Stomach (tissue), 4 donors: Measurements from ENCODE around the gene FAM83F.

ENCODE experiments used
- CTCF ChIP-seq, 7 experiments: fragments of 450-650 bp in 4 of 7; fragments of 200-600 bp in 3 of 7; sonication (generic) in 3 of 7; IDR thresholded peaks; one replicate each; pipeline ENCODE4 v1.5.1; 2016 to 2019; ENCODE audit warnings: antibody characterized with exemption in 7 of 7, control low read depth in 2 of 7, mild to moderate bottlenecking in 1 of 7
- EP300 ChIP-seq: sonication (generic); formaldehyde crosslinking; IDR thresholded peaks from one replicate; pipeline ENCODE4 v1.6.1; 2017; ENCODE audit warnings: antibody characterized with exemption
- POLR2A ChIP-seq, 4 donors: fragments of 450-650 bp; IDR thresholded peaks; one replicate each; pipeline ENCODE4 v1.6.1; 2016; ENCODE audit warnings: antibody characterized with exemption in 4 of 4, control low read depth in 2 of 4, mild to moderate bottlenecking in 1 of 4, moderate library complexity in 1 of 4
- POLR2AphosphoS5 ChIP-seq, 3 donors: sonication (generic); formaldehyde crosslinking; IDR thresholded peaks; one replicate each; pipeline ENCODE4 v1.6.1; 2016; ENCODE audit warnings: antibody characterized with exemption in 3 of 3

GRCh38 chr22:40053460-40053859, 58.7 kb downstream of the FAM83F start:
- no peak for TF ChIP-seq POLR2A (IDR thresholded peaks at IDR 0.05)
- TF ChIP-seq POLR2AphosphoS5 (IDR thresholded peaks at IDR 0.05), result no peak
- no peak for TF ChIP-seq CTCF (IDR thresholded peaks at IDR 0.05)
- no peak for TF ChIP-seq EP300
